ENCODE data around the gene NINJ2. TPM values are rescaled to one million over a fixed set of nuclear protein-coding genes. Genes with fewer than 3 reads are reported as not detected.

NINJ2 gene
- total RNA-seq, 1 donor from 2014 or later = not detected

GRCh38 chr12:565589-566105 lies 97.6 kb downstream of the NINJ2 start:
- H3K36me3 Mint-ChIP-seq = no peaks in the 10 kb centered on the region
- H3K9me3 Mint-ChIP-seq = no peaks in the 10 kb centered on the region
- TF ChIP-seq, protein P1, sequence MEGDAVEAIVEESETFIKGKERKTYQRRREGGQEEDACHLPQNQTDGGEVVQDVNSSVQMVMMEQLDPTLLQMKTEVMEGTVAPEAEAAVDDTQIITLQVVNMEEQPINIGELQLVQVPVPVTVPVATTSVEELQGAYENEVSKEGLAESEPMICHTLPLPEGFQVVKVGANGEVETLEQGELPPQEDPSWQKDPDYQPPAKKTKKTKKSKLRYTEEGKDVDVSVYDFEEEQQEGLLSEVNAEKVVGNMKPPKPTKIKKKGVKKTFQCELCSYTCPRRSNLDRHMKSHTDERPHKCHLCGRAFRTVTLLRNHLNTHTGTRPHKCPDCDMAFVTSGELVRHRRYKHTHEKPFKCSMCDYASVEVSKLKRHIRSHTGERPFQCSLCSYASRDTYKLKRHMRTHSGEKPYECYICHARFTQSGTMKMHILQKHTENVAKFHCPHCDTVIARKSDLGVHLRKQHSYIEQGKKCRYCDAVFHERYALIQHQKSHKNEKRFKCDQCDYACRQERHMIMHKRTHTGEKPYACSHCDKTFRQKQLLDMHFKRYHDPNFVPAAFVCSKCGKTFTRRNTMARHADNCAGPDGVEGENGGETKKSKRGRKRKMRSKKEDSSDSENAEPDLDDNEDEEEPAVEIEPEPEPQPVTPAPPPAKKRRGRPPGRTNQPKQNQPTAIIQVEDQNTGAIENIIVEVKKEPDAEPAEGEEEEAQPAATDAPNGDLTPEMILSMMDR (conservative IDR thresholded peaks at IDR 0.05) = no peak
- H3K4me1 Mint-ChIP-seq (ENCODE audit: unreplicated experiment) = peaks cover under 1% of the 10 kb centered on the region
- DNase-seq (ENCODE audit: extremely low spot score, unreplicated experiment) = no peak
- H3K27ac Mint-ChIP-seq = no peak overlapping the region
- peaks cover 12% of the 10 kb centered on the region for H3K27me3 Mint-ChIP-seq
- no peak overlapping the region for H3K4me3 Mint-ChIP-seq

DNA sequence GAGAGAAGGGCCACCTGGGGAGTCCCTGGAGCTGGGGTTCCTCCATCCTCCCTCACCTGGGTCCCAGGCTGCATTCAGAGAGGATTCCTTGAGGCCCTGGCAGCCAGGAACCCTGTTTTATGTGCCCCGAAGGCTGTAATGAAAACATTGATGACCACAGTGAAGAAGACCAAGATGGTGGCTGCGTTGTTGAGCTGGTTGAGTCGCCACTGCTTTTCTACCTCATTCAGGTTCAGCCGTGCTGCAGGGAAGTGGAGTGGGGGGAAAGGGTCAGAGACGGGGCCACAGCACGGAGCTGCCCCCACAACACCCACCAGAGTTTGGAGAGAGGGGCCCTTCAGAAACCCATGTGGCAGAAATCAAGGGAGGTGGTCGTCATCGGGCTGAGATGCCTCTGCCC lies 98.1 kb downstream of the NINJ2 start:
- Mint-ChIP-seq H3K9me3 (no peaks in the 10 kb centered on the region), H3K4me3 (no peak overlapping the region), H3K27ac (no peak overlapping the region), H3K4me1 (ENCODE audit: unreplicated experiment) (no peaks in the 10 kb centered on the region), H3K36me3 (no peaks in the 10 kb centered on the region), H3K27me3 (peaks cover 12% of the 10 kb centered on the region)
- TF ChIP-seq, protein P1 (conservative IDR thresholded peaks at IDR 0.05) = no peak
- no peak for DNase-seq (ENCODE audit: extremely low spot score, unreplicated experiment)

DNA sequence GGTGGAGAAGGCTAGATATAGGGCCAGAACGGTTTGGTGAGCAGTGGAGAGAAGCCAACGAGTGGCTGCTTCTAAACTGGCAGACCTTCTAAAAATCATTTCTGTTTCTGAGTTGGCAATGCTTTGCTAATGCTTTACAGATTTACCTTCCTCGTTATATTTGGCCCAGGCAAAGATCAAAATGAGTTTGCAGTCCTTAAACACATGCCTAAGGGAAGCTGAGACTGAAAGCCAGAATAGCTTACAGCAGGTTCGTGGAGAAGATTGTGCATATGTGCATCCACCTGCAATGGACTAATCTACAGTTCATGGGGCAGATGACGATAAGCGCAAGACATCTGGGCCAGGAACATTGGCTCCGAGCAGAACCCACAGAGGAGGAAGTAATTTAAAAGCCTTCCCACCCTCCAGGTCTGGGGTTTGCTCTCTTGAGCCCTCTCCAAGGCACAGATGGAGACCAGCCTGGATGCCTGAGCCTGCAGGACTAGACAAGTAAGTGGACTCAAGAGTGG lies 99.4 kb downstream of the NINJ2 start:
- no peaks in the 10 kb centered on the region for H3K36me3 Mint-ChIP-seq
- TF ChIP-seq, protein P1 (conservative IDR thresholded peaks at IDR 0.05) = no peak
- no peak for DNase-seq (ENCODE audit: extremely low spot score, unreplicated experiment)
- H3K4me3 Mint-ChIP-seq = no peak overlapping the region
- H3K27ac Mint-ChIP-seq = no peak overlapping the region
- no peaks in the 10 kb centered on the region for H3K4me1 Mint-ChIP-seq (ENCODE audit: unreplicated experiment)
- H3K27me3 Mint-ChIP-seq = peaks cover 13% of the 10 kb centered on the region
- no peaks in the 10 kb centered on the region for H3K9me3 Mint-ChIP-seq

GRCh38 chr12:563250-563781 lies 99.9 kb downstream of the NINJ2 start:
- Mint-ChIP-seq H3K4me1 (ENCODE audit: unreplicated experiment) (no peaks in the 10 kb centered on the region), H3K27me3 (peaks cover 13% of the 10 kb centered on the region), H3K4me3 (no peak overlapping the region), H3K27ac (no peak overlapping the region), H3K36me3 (no peaks in the 10 kb centered on the region), H3K9me3 (no peaks in the 10 kb centered on the region)
- DNase-seq (ENCODE audit: extremely low spot score, unreplicated experiment) = no peak
- TF ChIP-seq, protein P1 (conservative IDR thresholded peaks at IDR 0.05) = no peak

- no peak overlapping the region for H3K4me3 Mint-ChIP-seq
- DNase-seq (ENCODE audit: extremely low spot score, unreplicated experiment) = no peak
- no peaks in the 10 kb centered on the region for H3K36me3 Mint-ChIP-seq
- H3K9me3 Mint-ChIP-seq = no peaks in the 10 kb centered on the region
- no peaks in the 10 kb centered on the region for H3K4me1 Mint-ChIP-seq (ENCODE audit: unreplicated experiment)
- TF ChIP-seq, protein P1 (conservative IDR thresholded peaks at IDR 0.05) = no peak
- peaks cover 11% of the 10 kb centered on the region for H3K27me3 Mint-ChIP-seq
- no peak overlapping the region for H3K27ac Mint-ChIP-seq
These were observed 100.6 kb downstream of the NINJ2 start for GRCh38 chr12:562634-563033.
